MV-4-11 (cell line): ENCODE results near the gene FLACC1.

ENCODE experiments used
- DNase-seq: peaks from one replicate; lab custom pipeline; 2025; lab: John Stamatoyannopoulos, UW

Gene FLACC1

GRCh38 chr2:201254081-201254730 lies 102.9 kb downstream of the FLACC1 start:
- DNase-seq, result peak; percentile 32

- no peak for DNase-seq
Measured at GRCh38 chr2:201250741-201251140, 106.4 kb downstream of the FLACC1 start.

GRCh38 chr2:201249889-201250288 lies 107.3 kb downstream of the FLACC1 start:
- DNase-seq, result no peak

- no peak for DNase-seq
Measured at GRCh38 chr2:201248288-201248844, 108.8 kb downstream of the FLACC1 start.

- no peak for DNase-seq
Measured at GRCh38 chr2:201246280-201246679, 110.9 kb downstream of the FLACC1 start.

- DNase-seq, result no peak
Measured at GRCh38 chr2:201244829-201245228, 112.3 kb downstream of the FLACC1 start.

- DNase-seq, result peak; percentile 55
Measured at GRCh38 chr2:201242571-201243277, 114.4 kb downstream of the FLACC1 start.

GRCh38 chr2:201239167-201239935 lies 117.8 kb downstream of the FLACC1 start:
- DNase-seq, result peak; percentile 80
